ENCODE measurements around the gene ESRRA. TPM values are rescaled to one million over a fixed set of nuclear protein-coding genes. Genes with fewer than 3 reads are reported as not detected.

The ESRRA gene
- total and polyA plus RNA-seq, 2 of the 13 experiments (the other 11 are each of a cell fraction or from before 2014, with no cell fraction given), result 18.1 to 36.3 TPM

GRCh38 chr11:64357446-64357845, 52.1 kb downstream of the ESRRA start:
- Histone ChIP-seq H3K4me2 (ENCODE audit: low read depth, low read length) (peak overlapping the region; percentile 99), H4K20me1 (ENCODE audit: insufficient read depth, low read length) (no peaks in the 10 kb centered on the region), H3K9ac (ENCODE audit: insufficient read depth, low read depth, low read length) (peak overlapping the region; percentile 34; the same call in 1 of the 2 replicates), H3K27ac (ENCODE audit: extremely low read length, insufficient read depth, low read length) (no peak overlapping the region), H3K9me3 (ENCODE audit: low read length) (no peaks in the 10 kb centered on the region), H3K79me2 (ENCODE audit: insufficient read depth, low read length) (no peaks in the 10 kb centered on the region), H2AFZ (ENCODE audit: low read length) (no peak overlapping the region), H3K27me3 (ENCODE audit: control insufficient read depth in 1 of 2, insufficient read depth in 2 of 2, low read length in 2 of 2) (peaks cover 0 to 13% of the 10 kb centered on the region in 2 experiments; a peak in 3 of 5 replicates), H3K36me3 (replicated peaks in 1 of 2; ENCODE audit: control insufficient read depth in 1 of 2, insufficient read depth in 2 of 2, low read length in 2 of 2) (peaks cover 5 to 13% of the 10 kb centered on the region in 2 experiments; a peak in 3 of 5 replicates), H3K4me1 (ENCODE audit: insufficient read depth, low read length) (peaks cover 56% of the 10 kb centered on the region), H3K4me3 (replicated peaks in 1 of 3; ENCODE audit: insufficient read depth in 1 of 3, low read depth in 2 of 3, low read length in 3 of 3) (peak overlapping the region in 1 of 3 experiments; percentile 94; a peak in 1 of 6 replicates)
- TF ChIP-seq HNF1A (IDR thresholded peaks at IDR 0.05; ENCODE audit: low read depth) (no peak), HNF1A (CRISPR knock-in tag; IDR thresholded peaks at IDR 0.05; ENCODE audit: borderline replicate concordance) (0 out of 2 replicates have a peak, but pooled peaks have one; percentile 1), NFYC (CRISPR knock-in tag; IDR thresholded peaks at IDR 0.05) (no peak)
- 13% methylated on average over 1 of the region's 6 CpGs for WGBS (ENCODE audit: low lambda C conversion rate)
- no peak for FAIRE-seq
- in situ Hi-C loops (cut with HindIII; ENCODE audit: extremely low pct_ligation_motif_present, low pct_unique_long_range_greater_than_20kb), result no loop called here
- intact Hi-C loops (cut with micrococcal nuclease; ENCODE audit: unreplicated experiment), result no loop called here
- no peak for DNase-seq (ENCODE audit: low spot score)
- BruUV-seq (replicated peaks), result no TSS peak
- ChIA-PET CTCF (ENCODE audit: low intra/inter-chr PET ratio, low total read pairs) (no interaction called here), POLR2A (interaction anchor here (0.6 to 6.5 kb wide), 5 partner anchors 18 to 536 kb away, joined by 3 to 61 read pairs (median 3); partner anchors contain the start of genes ESRRA, PRDX5 and TRMT112)
- no peak for ATAC-seq
